ENCODE measurements around the gene CACNA2D4. TPM values are rescaled to one million over a fixed set of nuclear protein-coding genes. Genes with fewer than 3 reads are reported as not detected.
A peak's percentile ranks its signal among the peaks of the same experiment; 100 is the strongest.

Gene CACNA2D4
- total RNA-seq, 4 donors from 2014 or later = 1.4 to 3.3 (median 3.0) TPM

- Histone ChIP-seq H3K4me3 (no peak overlapping the region), H3K9me3 (no peaks in the 10 kb centered on the region), H3K36me3 (peaks cover 0 to 57% of the 10 kb centered on the region in 2 donors), H3K4me1 (peaks cover 0 to 22% (median 13%) of the 10 kb centered on the region in 3 donors), H3K27me3 (no peaks in the 10 kb centered on the region), H3K27ac (peak overlapping the region; percentile 53 to 76 (median 72))
- TF ChIP-seq, protein P1, sequence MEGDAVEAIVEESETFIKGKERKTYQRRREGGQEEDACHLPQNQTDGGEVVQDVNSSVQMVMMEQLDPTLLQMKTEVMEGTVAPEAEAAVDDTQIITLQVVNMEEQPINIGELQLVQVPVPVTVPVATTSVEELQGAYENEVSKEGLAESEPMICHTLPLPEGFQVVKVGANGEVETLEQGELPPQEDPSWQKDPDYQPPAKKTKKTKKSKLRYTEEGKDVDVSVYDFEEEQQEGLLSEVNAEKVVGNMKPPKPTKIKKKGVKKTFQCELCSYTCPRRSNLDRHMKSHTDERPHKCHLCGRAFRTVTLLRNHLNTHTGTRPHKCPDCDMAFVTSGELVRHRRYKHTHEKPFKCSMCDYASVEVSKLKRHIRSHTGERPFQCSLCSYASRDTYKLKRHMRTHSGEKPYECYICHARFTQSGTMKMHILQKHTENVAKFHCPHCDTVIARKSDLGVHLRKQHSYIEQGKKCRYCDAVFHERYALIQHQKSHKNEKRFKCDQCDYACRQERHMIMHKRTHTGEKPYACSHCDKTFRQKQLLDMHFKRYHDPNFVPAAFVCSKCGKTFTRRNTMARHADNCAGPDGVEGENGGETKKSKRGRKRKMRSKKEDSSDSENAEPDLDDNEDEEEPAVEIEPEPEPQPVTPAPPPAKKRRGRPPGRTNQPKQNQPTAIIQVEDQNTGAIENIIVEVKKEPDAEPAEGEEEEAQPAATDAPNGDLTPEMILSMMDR (IDR thresholded peaks at IDR 0.05) = no peak
- TF ChIP-seq EP300 (IDR thresholded peaks at IDR 0.05) (no peak), POLR2A (IDR thresholded peaks at IDR 0.05) (no peak), POLR2AphosphoS5 (IDR thresholded peaks at IDR 0.05) (no peak)
- WGBS, 2 donors (ENCODE audit: low coverage in 1 of 2) = 67 to 76% methylated on average over 5 of the region's 5 CpGs
- no peak for ATAC-seq
Measured at GRCh38 chr12:1962051-1963020, 43.9 kb upstream of the CACNA2D4 start.

DNA sequence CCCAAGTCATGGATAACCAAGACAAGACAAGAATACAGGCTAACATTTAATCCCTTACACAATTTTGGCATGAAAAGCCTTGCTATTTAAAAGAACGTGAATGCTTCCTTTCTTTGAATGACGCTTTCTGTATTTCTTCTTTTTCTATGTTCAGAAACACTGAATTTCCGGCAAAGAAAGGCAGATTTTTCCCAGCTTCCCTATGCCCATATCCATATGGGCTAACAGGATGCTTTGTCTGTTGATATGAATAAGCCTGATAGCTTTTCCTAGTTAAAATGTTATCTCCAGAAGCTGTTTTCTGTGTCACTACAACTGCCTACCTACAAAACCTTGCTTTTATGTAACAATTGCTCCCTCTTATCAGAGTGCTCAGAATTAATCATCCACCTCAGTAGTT is 38.3 kb upstream of the CACNA2D4 start:
- 78% methylated on average over 3 of the region's 3 CpGs for WGBS, 2 donors (ENCODE audit: low coverage in 1 of 2)
- H3K4me3 ChIP-seq = no peak overlapping the region
- H3K4me1 ChIP-seq = peaks cover 0 to 2% (median 0%) of the 10 kb centered on the region in 3 donors
- no peaks in the 10 kb centered on the region for H3K9me3 ChIP-seq
- ATAC-seq = no peak
- no peaks in the 10 kb centered on the region for H3K27me3 ChIP-seq
- no peak overlapping the region for H3K27ac ChIP-seq
- TF ChIP-seq POLR2AphosphoS5 (IDR thresholded peaks at IDR 0.05) (no peak), EP300 (IDR thresholded peaks at IDR 0.05) (no peak), POLR2A (IDR thresholded peaks at IDR 0.05) (no peak)
- TF ChIP-seq, protein P1 (IDR thresholded peaks at IDR 0.05) = no peak
- H3K36me3 ChIP-seq = peaks cover 0 to 49% of the 10 kb centered on the region in 2 donors

DNA sequence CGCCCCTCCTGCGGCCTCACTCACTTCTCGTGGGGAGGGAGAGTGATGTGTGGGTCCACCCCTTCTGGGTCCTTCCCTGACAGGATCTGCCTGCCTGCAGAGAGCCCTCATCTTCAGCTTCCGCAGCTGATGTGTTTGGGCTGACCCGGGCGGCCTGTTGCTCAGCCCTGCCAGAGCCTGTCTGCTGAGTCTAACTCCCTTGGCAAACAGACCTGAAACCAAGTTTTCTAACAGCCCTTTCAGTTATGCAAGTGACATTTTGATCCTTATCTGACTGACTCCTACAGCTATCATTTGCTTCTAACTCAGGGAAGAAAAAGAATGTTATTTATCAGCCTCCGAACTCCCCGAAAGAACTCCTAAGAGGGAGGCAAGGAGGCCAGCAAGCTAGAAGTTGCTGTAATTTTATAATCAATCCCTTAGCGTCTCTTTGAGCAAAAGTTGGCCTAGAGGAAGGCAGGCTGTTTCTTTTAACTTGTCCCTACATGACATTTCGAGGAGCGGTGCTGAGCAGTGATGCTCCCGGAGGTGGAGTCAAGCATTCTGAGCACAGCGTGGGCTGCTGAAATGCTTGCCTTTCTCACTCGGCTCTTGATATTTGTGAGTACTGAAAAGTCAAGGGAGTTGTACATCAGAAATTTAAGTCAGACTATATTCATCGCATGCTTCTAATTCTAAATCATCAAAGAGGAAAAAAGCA is 31.5 kb upstream of the CACNA2D4 start:
- Histone ChIP-seq H3K4me3 (no peak overlapping the region), H3K4me1 (peaks cover 3 to 37% (median 11%) of the 10 kb centered on the region in 3 donors), H3K9me3 (no peaks in the 10 kb centered on the region), H3K27me3 (no peaks in the 10 kb centered on the region), H3K36me3 (peaks cover 7 to 92% of the 10 kb centered on the region in 2 donors), H3K27ac (peak overlapping the region; percentile 14 to 87 (median 82))
- WGBS, 2 donors (ENCODE audit: low coverage in 1 of 2) = 20 to 38% methylated on average over 8 to 9 of the region's 15 CpGs
- ATAC-seq = peak; percentile 78
- TF ChIP-seq, protein P1 (IDR thresholded peaks at IDR 0.05) = no peak
- TF ChIP-seq POLR2AphosphoS5 (IDR thresholded peaks at IDR 0.05) = peak; percentile 80

- Histone ChIP-seq H3K9me3 (no peaks in the 10 kb centered on the region), H3K4me3 (no peak overlapping the region), H3K36me3 (peaks cover 7 to 87% of the 10 kb centered on the region in 2 donors), H3K27ac (peak overlapping the region; percentile 1 to 87 (median 82)), H3K27me3 (no peaks in the 10 kb centered on the region), H3K4me1 (peaks cover 3 to 37% (median 11%) of the 10 kb centered on the region in 3 donors)
- TF ChIP-seq POLR2AphosphoS5 (IDR thresholded peaks at IDR 0.05) (no peak), EP300 (IDR thresholded peaks at IDR 0.05) (no peak), POLR2A (IDR thresholded peaks at IDR 0.05) (no peak)
- TF ChIP-seq, protein P1 (IDR thresholded peaks at IDR 0.05) = no peak
- no peak for ATAC-seq
- 100% methylated on average over 4 of the region's 11 CpGs; no CpG with 5 or more reads in 1 of the 2 donors for WGBS, 2 donors (ENCODE audit: low coverage in 1 of 2)
Measured at GRCh38 chr12:1948883-1949282, 30.4 kb upstream of the CACNA2D4 start.

Data from gastroesophageal sphincter (tissue), 4 donors.